NCI-H128 (cell line): ENCODE results near the gene C19orf12.

Experiments used
- DNase-seq: peaks from one replicate; lab custom pipeline; 2025; ENCODE audit not compliant: unreplicated experiment; lab: John Stamatoyannopoulos, UW

C19orf12 gene

GRCh38 chr19:29664753-29665214 is 50.3 kb downstream of the C19orf12 start:
- no peak for DNase-seq

GRCh38 chr19:29663861-29664752 is 51.0 kb downstream of the C19orf12 start:
- DNase-seq = no peak

GRCh38 chr19:29662604-29663404 is 52.3 kb downstream of the C19orf12 start:
- DNase-seq = no peak

- no peak for DNase-seq
These were observed 52.8 kb downstream of the C19orf12 start for GRCh38 chr19:29662278-29662603.

DNA sequence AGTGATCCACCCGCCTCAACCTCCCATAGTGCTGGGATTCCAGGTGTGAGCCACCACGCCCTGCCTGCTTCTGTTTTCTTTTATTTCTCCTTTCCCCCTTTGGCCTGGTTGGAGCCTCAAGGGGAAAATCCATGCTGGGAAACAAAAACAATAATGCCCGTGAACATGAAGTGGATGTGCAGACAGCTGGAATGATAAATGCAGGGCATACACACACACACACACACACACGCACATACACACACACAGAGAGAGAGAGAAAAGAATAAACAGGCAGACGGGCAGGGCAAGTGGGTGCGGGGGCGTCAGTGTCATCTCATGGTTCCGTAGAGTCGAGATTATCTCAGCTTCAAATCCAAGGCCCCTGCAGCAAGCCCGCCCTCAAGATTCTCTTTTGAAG is 54.2 kb downstream of the C19orf12 start:
- no peak for DNase-seq

DNA sequence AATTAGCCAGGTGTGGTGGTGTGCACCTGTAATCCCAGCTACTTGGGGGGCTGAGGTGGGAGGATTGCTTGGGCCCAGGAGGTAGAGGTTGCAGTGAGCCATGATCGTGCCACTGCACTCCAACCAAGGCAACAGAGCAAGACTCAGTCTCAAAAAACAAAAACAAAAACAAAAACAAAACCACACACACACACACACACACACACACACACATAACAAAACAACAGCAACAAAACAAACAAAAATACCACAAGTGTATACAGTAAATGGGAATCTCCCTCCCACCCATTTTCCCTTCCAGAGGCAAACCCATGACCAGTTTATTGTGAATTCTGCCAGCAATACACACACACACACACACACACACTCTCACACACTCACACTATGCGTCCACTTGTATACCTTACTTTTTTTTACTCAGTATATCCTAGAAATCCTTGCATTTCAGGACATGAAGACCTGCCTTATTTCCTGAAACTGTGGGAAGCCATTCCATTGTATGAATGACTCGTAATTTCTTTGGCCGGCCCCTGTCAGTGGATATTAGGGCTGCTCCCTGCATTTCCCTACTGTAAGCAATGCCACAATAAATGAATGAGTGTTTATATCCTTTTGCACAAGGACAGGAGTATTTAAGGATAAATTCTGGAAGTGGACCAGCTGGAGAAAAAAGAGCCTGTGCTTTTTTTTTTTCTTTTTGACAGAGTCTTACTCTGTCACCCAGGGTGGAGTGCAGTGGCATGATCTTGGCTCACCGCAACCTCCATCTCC is 56.7 kb downstream of the C19orf12 start:
- no peak for DNase-seq

GRCh38 chr19:29655648-29656335 is 59.3 kb downstream of the C19orf12 start:
- no peak for DNase-seq

GRCh38 chr19:29653398-29653797 is 61.7 kb downstream of the C19orf12 start:
- DNase-seq = no peak

- DNase-seq = no peak
These were observed 63.3 kb downstream of the C19orf12 start for GRCh38 chr19:29651622-29652394.

DNA sequence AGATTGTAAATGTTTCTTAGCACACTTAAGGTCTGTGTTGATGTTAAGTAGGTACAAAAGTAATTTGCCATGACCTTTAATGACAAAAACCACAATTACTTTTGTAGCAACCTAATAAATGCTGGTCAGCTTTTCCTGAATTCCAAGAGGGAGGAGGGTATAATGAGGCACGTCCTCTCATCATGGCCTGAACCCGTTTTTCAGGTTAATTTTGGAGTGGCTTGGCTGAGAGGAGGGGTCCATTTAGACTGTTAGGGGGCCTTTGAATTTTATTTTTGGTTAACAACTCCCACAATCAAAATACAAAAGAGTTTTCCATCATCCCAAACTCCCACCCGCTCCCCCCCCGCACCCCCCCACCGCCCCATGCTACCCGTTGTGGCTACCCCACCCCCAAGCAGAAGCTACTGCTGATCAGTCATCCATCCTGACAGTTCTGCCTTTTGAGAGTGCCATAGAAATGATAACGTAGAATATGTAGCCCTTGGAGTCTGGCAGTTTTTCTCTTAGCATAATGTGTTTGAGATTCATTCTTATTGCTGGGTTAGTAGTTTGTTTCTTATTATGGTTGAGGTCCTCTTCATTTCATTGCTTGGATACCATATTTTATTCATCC is 64.2 kb downstream of the C19orf12 start:
- DNase-seq = no peak
